GM18505 (cell line): ENCODE results near the gene TNFRSF18.
"Not testable (repeated sequence)": the region's sequence is repeated elsewhere in the genome, so short reads cannot be mapped to it uniquely, and the experiment has no call there.

ENCODE experiments used
- ATAC-seq: cut with Tn5 transposase; IDR thresholded peaks from one replicate; pipeline ENCODE4 v1.9.1; 2021; ENCODE audit not compliant: unreplicated experiment
- POLR2A ChIP-seq: IDR thresholded peaks from 4 replicates; pipeline ENCODE4 v1.6.1; 2011; ENCODE audit warnings: borderline replicate concordance; ENCODE audit not compliant: insufficient read depth, insufficient read length; ENCODE audit errors: extremely low read depth

TNFRSF18 gene

GRCh38 chr1:1206376-1206965 lies at the start of gene TNFRSF18:
TSS of gene TNFRSF18 (minus strand) at chr1:1206592. CDS start at chr1:1206571, 21 bp downstream.
- ATAC-seq, result no peak
- no peak for TF ChIP-seq POLR2A

GRCh38 chr1:1255611-1256010 lies 49.2 kb upstream of the TNFRSF18 start:
- no peak for TF ChIP-seq POLR2A
- no peak for ATAC-seq

- TF ChIP-seq POLR2A, result no peak
- ATAC-seq, result no peak
Measured at GRCh38 chr1:1255078-1255477, 48.7 kb upstream of the TNFRSF18 start.

- no peak for TF ChIP-seq POLR2A
- no peak for ATAC-seq
Measured at GRCh38 chr1:1254667-1254998, 48.2 kb upstream of the TNFRSF18 start.

GRCh38 chr1:1253972-1254666 lies 47.7 kb upstream of the TNFRSF18 start:
- ATAC-seq, result no peak
- no peak for TF ChIP-seq POLR2A

- TF ChIP-seq POLR2A, result no peak
- ATAC-seq, result no peak
Measured at GRCh38 chr1:1253314-1253713, 46.9 kb upstream of the TNFRSF18 start.

GRCh38 chr1:1250786-1251284 lies 44.4 kb upstream of the TNFRSF18 start:
- peak; percentile 42 for TF ChIP-seq POLR2A
- no peak for ATAC-seq

GRCh38 chr1:1248009-1248913 lies 41.9 kb upstream of the TNFRSF18 start:
- not testable (repeated sequence) for ATAC-seq

GRCh38 chr1:1247341-1247913 lies 41.0 kb upstream of the TNFRSF18 start:
- TF ChIP-seq POLR2A, result no peak
- no peak for ATAC-seq

- no peak for TF ChIP-seq POLR2A
- no peak for ATAC-seq
Measured at GRCh38 chr1:1246577-1247340, 40.4 kb upstream of the TNFRSF18 start, which contains the start of gene C1QTNF12. TSS of gene C1QTNF12 (minus strand) at chr1:1246722. CDS start at chr1:1246690, 32 bp downstream.

- no peak for ATAC-seq
- TF ChIP-seq POLR2A, result no peak
Measured at GRCh38 chr1:1245817-1246576, 39.6 kb upstream of the TNFRSF18 start.
